NAMALWA (cell line): ENCODE data around the gene ANO7.

Experiments used
- DNase-seq: peaks from one replicate; pipeline ENCODE4 v3.0.0-alpha.2; 2015; ENCODE audit warnings: low spot score

Gene ANO7

GRCh38 chr2:241158546-241158900 lies 30.0 kb upstream of the ANO7 start:
- DNase-seq, result no peak

- DNase-seq, result no peak
Measured at GRCh38 chr2:241159116-241159515, 29.4 kb upstream of the ANO7 start.

GRCh38 chr2:241160318-241160717 lies 28.2 kb upstream of the ANO7 start:
- no peak for DNase-seq

- DNase-seq, result no peak
Measured at GRCh38 chr2:241161646-241162281, 26.7 kb upstream of the ANO7 start.

GRCh38 chr2:241163601-241164118 lies 24.8 kb upstream of the ANO7 start:
- no peak for DNase-seq

- no peak for DNase-seq
Measured at GRCh38 chr2:241168366-241168765, 20.1 kb upstream of the ANO7 start.

GRCh38 chr2:241173557-241173956 lies 14.9 kb upstream of the ANO7 start:
- DNase-seq, result no peak

- no peak for DNase-seq
Measured at GRCh38 chr2:241177526-241178334, 10.7 kb upstream of the ANO7 start.

- DNase-seq, result no peak
Measured at GRCh38 chr2:241178961-241179360, 9.5 kb upstream of the ANO7 start.

- no peak for DNase-seq
Measured at GRCh38 chr2:241179899-241180298, 8.6 kb upstream of the ANO7 start.

GRCh38 chr2:241180495-241180894 lies 8.0 kb upstream of the ANO7 start:
- no peak for DNase-seq

GRCh38 chr2:241182126-241182525 lies 6.4 kb upstream of the ANO7 start:
- DNase-seq, result no peak

- DNase-seq, result no peak
Measured at GRCh38 chr2:241182531-241183133, 5.8 kb upstream of the ANO7 start.

- DNase-seq, result no peak
Measured at GRCh38 chr2:241183221-241183620, 5.3 kb upstream of the ANO7 start.

- DNase-seq, result no peak
Measured at GRCh38 chr2:241184901-241185300, 3.6 kb upstream of the ANO7 start.

GRCh38 chr2:241185961-241186360 lies 2.5 kb upstream of the ANO7 start:
- DNase-seq, result no peak

- no peak for DNase-seq
Measured at GRCh38 chr2:241187101-241187917, 1.2 kb upstream of the ANO7 start.

GRCh38 chr2:241187918-241188234 lies 601 bp upstream of the ANO7 start:
- no peak for DNase-seq

GRCh38 chr2:241189093-241189855 lies 797 bp downstream of the ANO7 start:
- DNase-seq, result no peak

GRCh38 chr2:241189856-241190201 lies 1.4 kb downstream of the ANO7 start:
- DNase-seq, result no peak

GRCh38 chr2:241190291-241190981 lies 2.0 kb downstream of the ANO7 start:
- no peak for DNase-seq
